Measurements from ENCODE around the gene PEF1.

GRCh38 chr1:31637915-31638673 lies 6.6 kb downstream of the PEF1 start:
- TF ChIP-seq CTCF (IDR thresholded peaks at IDR 0.05): no peak
- no peak for TF ChIP-seq ATF6 (CRISPR knock-in tag; IDR thresholded peaks at IDR 0.05)
- TF ChIP-seq IRF2 (CRISPR knock-in tag; IDR thresholded peaks at IDR 0.05; ENCODE audit: borderline replicate concordance, low read depth): no peak
- no peak for TF ChIP-seq FOXJ3 (CRISPR knock-in tag; IDR thresholded peaks at IDR 0.05; ENCODE audit: borderline replicate concordance)
- TF ChIP-seq, protein P1, sequence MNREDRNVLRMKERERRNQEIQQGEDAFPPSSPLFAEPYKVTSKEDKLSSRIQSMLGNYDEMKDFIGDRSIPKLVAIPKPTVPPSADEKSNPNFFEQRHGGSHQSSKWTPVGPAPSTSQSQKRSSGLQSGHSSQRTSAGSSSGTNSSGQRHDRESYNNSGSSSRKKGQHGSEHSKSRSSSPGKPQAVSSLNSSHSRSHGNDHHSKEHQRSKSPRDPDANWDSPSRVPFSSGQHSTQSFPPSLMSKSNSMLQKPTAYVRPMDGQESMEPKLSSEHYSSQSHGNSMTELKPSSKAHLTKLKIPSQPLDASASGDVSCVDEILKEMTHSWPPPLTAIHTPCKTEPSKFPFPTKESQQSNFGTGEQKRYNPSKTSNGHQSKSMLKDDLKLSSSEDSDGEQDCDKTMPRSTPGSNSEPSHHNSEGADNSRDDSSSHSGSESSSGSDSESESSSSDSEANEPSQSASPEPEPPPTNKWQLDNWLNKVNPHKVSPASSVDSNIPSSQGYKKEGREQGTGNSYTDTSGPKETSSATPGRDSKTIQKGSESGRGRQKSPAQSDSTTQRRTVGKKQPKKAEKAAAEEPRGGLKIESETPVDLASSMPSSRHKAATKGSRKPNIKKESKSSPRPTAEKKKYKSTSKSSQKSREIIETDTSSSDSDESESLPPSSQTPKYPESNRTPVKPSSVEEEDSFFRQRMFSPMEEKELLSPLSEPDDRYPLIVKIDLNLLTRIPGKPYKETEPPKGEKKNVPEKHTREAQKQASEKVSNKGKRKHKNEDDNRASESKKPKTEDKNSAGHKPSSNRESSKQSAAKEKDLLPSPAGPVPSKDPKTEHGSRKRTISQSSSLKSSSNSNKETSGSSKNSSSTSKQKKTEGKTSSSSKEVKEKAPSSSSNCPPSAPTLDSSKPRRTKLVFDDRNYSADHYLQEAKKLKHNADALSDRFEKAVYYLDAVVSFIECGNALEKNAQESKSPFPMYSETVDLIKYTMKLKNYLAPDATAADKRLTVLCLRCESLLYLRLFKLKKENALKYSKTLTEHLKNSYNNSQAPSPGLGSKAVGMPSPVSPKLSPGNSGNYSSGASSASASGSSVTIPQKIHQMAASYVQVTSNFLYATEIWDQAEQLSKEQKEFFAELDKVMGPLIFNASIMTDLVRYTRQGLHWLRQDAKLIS (CRISPR knock-in tag; IDR thresholded peaks at IDR 0.05; ENCODE audit: borderline replicate concordance): no peak
- no peak for TF ChIP-seq GTF2I (CRISPR knock-in tag; conservative IDR thresholded peaks at IDR 0.05)
- no peak for TF ChIP-seq SP1 (CRISPR knock-in tag; conservative IDR thresholded peaks at IDR 0.05)

Measured in WTC11 (cell line).